GM21360 (cell line): Measurements from ENCODE around the gene KRT73.

Experiments used
- ATAC-seq: cut with Tn5 transposase; IDR thresholded peaks from one replicate; pipeline ENCODE4 v1.9.1; 2021; ENCODE audit warnings: mild to moderate bottlenecking, moderate library complexity; ENCODE audit not compliant: unreplicated experiment

The KRT73 gene

GRCh38 chr12:52618216-52618615 lies at the start of gene KRT73:
KRT73 (minus strand) TSS chr12:52618559; CDS start chr12:52618524, 35 bp downstream.
- no peak for ATAC-seq

GRCh38 chr12:52667931-52668330 lies 49.6 kb upstream of the KRT73 start:
- ATAC-seq, result no peak

GRCh38 chr12:52667509-52667908 lies 49.1 kb upstream of the KRT73 start:
- no peak for ATAC-seq

DNA sequence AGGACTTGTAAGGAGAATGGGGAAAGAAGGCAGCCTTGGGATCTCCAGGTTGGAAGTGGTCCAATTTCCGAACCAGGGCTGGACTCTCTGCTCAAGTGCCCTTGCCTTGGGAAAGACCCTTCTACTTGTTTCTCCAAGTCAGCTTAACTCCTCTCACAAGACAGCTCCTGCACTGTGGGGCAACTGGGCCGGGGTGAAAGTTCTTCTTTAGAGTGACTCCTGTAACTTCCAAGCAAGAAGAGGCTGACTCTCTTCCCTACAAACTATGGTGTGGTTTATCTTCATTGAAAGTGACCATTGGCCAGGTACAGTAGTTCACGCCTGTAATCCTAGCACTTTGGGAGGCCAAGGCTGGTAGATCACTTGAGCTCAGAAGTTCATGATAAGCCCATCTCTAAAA lies 48.1 kb upstream of the KRT73 start:
- ATAC-seq, result no peak

- ATAC-seq, result no peak
These were observed 45.1 kb upstream of the KRT73 start for GRCh38 chr12:52663420-52663819.

DNA sequence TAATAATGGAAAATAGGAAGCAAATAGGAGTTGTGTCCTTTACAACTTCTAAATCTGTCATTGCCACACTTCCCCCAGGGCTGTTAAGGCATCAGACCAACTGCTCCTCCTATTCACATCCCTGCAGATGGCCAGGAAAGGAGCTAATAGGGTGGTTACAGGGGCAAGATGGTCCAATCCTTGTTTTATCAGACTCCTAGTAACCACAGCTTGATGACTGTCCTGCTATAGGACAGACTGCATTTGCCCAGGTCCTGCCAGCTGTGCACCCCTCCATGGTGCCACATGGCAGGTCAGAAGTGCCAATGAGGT lies 44.5 kb upstream of the KRT73 start:
- ATAC-seq, result no peak

DNA sequence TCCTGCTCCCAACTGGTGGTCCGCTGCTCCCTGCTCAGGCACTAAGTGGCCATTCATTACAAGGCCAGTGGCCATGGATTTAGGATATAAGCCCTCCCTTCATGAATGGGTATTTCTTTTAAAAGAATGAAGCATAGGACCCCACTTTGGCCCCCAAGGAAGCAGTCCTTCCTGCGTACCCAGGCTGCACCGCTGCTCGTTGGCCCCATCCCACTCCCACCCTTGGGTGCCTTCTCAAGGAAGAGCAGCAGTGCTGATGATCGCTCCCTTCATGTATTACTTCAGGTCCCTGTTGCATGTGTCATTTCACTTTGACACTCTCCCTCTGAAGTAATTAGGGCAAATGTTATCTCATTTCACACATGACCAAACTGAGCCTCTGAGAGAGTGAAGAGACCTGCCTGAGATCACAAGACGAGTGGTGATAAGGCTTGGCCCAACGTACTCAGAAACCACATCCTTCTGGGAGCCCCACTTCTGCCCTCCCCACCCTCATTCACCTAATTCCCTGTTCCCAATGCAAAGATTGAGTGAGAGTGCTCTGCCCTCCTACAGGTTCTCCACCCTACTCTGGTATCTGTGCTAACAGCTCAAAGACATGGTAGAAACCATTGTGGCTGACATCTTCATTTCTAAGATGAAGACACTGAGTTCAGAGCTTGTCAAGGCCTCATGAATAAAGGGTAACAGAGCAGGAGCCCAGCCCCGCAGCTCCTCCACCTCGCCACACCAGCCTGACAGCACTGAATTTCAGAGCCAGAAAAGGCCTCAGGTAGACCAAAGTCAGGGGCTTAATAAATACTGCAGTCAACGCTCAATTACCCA lies 43.9 kb upstream of the KRT73 start:
- no peak for ATAC-seq

DNA sequence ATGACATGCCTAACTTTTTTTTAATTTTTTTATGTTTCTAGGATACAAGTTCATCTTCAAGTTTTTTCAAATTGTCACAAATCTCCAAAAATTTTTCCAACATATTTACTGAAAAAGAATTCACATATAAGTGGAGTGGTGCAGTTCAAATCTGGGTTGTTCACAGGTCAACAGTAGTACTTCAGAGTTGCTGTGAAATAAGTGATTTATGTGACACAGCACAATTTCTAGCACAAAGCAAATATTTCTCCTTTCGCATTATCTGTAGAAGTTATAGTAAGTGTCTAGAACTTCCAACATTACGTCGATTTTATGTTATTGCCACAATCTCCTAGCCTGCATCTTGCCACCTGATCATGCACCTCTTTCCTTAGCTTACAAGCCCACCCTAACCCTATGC lies 43.3 kb upstream of the KRT73 start:
- ATAC-seq, result no peak

- ATAC-seq, result no peak
These were observed 42.7 kb upstream of the KRT73 start for GRCh38 chr12:52660934-52661499.

DNA sequence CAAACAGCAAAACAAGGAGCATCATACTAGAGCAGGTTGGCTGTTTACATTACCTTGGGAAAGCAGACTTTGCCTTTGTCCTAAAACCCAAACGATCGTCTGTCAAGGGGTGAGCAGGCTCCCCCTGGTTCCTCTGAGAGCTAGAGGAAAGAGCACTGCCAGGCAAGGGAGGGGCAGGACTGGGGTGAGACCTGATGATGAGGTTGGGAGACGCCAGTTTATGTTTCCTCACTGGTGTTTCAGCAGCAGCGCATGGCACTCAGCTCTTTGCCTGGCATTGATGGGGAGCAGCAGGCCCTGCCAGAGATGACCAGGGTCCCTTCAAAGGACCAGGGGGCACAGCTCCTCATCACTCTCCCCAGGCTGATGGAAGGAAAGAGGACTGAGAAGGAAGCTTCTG lies 41.6 kb upstream of the KRT73 start:
- ATAC-seq, result no peak

- ATAC-seq, result no peak
These were observed 41.0 kb upstream of the KRT73 start for GRCh38 chr12:52659395-52659794.

GRCh38 chr12:52658196-52658595 lies 39.8 kb upstream of the KRT73 start:
- ATAC-seq, result no peak

- ATAC-seq, result no peak
These were observed 39.0 kb upstream of the KRT73 start for GRCh38 chr12:52657250-52657902.

DNA sequence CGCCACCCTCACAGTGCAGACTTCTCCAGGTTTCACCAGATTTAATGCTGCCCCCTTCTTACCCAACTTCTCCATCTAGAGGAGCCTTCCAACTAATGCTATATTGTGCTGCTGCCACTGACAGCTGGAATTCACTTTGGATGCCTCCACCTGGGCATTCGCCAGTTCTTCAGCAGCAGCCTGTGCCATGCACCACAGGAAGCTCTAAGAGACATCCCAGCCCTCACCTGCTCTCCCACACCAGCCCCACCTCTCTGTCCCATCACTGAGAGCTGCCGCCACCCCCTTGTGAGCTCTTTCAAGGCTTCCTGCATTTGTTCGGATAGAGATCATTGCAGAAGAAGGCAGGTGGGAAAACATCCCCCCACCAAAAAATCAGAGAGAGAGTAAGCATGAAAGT lies 38.3 kb upstream of the KRT73 start:
- ATAC-seq, result no peak

DNA sequence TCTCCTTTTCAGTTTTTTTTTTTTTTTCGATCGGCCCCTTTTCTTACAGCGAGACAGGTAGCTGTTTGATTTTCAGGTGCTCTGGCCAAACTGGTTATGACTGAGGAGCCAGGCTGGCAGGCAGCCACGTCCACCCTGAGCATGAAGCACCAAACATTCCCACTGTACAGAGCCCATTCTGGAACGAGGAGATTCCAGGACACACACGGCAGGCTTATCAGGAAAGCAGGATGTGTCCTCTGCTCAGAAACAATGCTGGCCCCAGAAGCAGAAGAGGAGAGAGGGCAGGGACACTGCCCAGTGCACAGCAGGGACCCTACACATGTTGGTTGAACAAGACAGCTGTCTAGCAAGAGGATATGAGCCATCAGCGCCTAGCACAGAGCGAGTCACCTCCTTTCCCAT lies 37.4 kb upstream of the KRT73 start:
- no peak for ATAC-seq

GRCh38 chr12:52655251-52655650 lies 36.9 kb upstream of the KRT73 start:
- no peak for ATAC-seq

GRCh38 chr12:52651726-52652261 lies 33.4 kb upstream of the KRT73 start, which contains the start of gene KRT2:
KRT2 (minus strand) TSS chr12:52652211; CDS start chr12:52652142, 69 bp downstream.
- ATAC-seq, result no peak

DNA sequence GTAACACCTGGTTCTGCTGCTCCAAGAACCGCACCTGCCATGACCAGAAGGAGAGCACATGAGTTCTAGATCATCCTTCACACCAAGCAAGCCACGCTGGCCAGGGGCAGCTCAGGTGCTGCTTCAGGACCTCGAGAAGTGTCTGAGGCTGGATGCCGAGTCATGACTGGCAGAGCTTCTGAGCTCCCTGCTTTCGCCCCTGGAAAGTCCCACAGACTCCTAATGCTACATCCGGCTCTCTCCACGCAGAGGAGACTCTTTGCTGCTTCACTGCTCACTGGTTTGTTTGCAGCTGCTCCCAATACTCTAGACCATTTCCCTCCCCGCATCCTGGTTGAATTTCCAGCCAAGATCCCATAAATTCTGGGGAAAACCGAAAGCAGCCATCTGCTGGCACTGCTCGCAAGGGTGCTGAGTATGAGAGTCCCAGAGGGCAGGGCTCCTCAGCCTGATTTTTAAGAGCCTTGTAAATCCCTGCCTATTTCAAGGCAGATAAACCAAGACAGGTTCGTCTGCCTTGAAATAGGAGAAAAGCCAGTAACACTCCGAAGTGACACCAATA lies 32.2 kb upstream of the KRT73 start:
- ATAC-seq, result no peak

GRCh38 chr12:52649066-52649465 lies 30.7 kb upstream of the KRT73 start:
- ATAC-seq, result no peak

DNA sequence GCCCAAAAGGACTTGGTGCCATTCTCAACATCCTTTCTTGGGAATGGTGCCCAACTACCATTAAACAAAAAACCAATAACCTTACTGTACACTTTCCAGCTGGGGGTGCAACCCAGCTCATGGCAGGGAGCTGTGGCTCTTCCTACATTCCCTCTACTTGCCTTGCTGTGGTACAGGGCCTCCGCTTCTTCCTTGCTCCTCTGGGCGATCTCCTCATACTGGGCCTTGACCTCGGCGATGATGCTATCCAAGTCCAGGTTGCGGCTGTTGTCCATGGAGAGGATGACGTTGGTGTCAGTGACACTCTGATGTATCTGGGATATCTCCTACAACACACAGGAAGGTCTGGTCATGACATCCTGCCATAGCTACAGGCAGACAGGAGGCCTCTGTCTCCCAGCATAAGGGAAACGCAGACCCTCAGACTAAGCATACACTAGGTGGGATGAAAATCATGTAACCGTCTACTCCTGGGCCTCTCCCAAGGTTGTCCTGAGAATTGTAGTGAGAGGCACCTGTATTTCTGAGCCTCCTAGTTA lies 29.7 kb upstream of the KRT73 start:
- ATAC-seq, result no peak

- no peak for ATAC-seq
These were observed 29.2 kb upstream of the KRT73 start for GRCh38 chr12:52647601-52648000.
